Activated naive CD4-positive, alpha-beta T cell treated with anti-CD3 and anti-CD28 coated beads for 36 hours (primary cell): ENCODE data around the gene NKAIN2. TPM values are rescaled to one million over a fixed set of nuclear protein-coding genes. Genes with fewer than 3 reads are reported as not detected.
"Not testable (repeated sequence)": the region's sequence is repeated elsewhere in the genome, so short reads cannot be mapped to it uniquely, and the experiment has no call there.

Experiments used
- CTCF ChIA-PET: fragments of 350-600 bp; sonication (Branson Sonifier 250); formaldehyde crosslinking; loops from one replicate; lab custom pipeline; 2021; ENCODE audit warnings: antibody characterized with exemption; lab: Charles Lee
- DNase-seq: peaks from one replicate; pipeline ENCODE4 v3.0.0-alpha.2; 2020
- H3K27ac Mint-ChIP-seq: one replicate; pipeline ENCODE4 v1.8.0; 2021; ENCODE audit warnings: mild to moderate bottlenecking, mixed read lengths
- H3K27me3 Mint-ChIP-seq: one replicate; pipeline ENCODE4 v1.8.0; 2021; ENCODE audit warnings: low read depth, mixed read lengths
- H3K36me3 Mint-ChIP-seq: one replicate; pipeline ENCODE4 v1.8.0; 2021; ENCODE audit warnings: low read depth, mixed read lengths
- H3K4me1 Mint-ChIP-seq: one replicate; pipeline ENCODE4 v1.8.0; 2021; ENCODE audit warnings: low read depth, mixed read lengths
- H3K4me3 Mint-ChIP-seq: one replicate; pipeline ENCODE4 v1.8.0; 2021; ENCODE audit warnings: mild to moderate bottlenecking, moderate library complexity, mixed read lengths
- H3K9me3 Mint-ChIP-seq: one replicate; pipeline ENCODE4 v1.8.0; 2021; ENCODE audit warnings: mixed read lengths
- intact Hi-C: fragments of 100-400 bp; cut with micrococcal nuclease; formaldehyde crosslinking; loops from one replicate; pipeline ENCODE4 v1.15.1; 2023
- total RNA-seq, 2 experiments: library from RNA; stranded (reverse); gene quantifications; one replicate each; pipeline ENCODE4 v1.2.3, GENCODE V29; 2021

Gene NKAIN2
- total RNA-seq, 2 experiments from 2014 or later: not detected

- CTCF ChIA-PET: no interaction called here
- intact Hi-C loops: no loop called here
- no peaks in the 10 kb centered on the region for H3K4me1 Mint-ChIP-seq
- no peak overlapping the region for H3K27ac Mint-ChIP-seq
- H3K27me3 Mint-ChIP-seq: no peaks in the 10 kb centered on the region
- no peak for DNase-seq
- no peak overlapping the region for H3K4me3 Mint-ChIP-seq
- no peaks in the 10 kb centered on the region for H3K36me3 Mint-ChIP-seq
- peaks cover 2% of the 10 kb centered on the region for H3K9me3 Mint-ChIP-seq
Observed at GRCh38 chr6:124163676-124164075, 360.0 kb downstream of the NKAIN2 start.

GRCh38 chr6:124164343-124164742 lies 360.7 kb downstream of the NKAIN2 start:
- CTCF ChIA-PET: no interaction called here
- H3K4me3 Mint-ChIP-seq: no peak overlapping the region
- DNase-seq: no peak
- no peak overlapping the region for H3K27ac Mint-ChIP-seq
- no peaks in the 10 kb centered on the region for H3K27me3 Mint-ChIP-seq
- H3K9me3 Mint-ChIP-seq: peaks cover 2% of the 10 kb centered on the region
- intact Hi-C loops: no loop called here
- H3K36me3 Mint-ChIP-seq: no peaks in the 10 kb centered on the region
- H3K4me1 Mint-ChIP-seq: no peaks in the 10 kb centered on the region

GRCh38 chr6:124167249-124167648 lies 363.6 kb downstream of the NKAIN2 start:
- H3K36me3 Mint-ChIP-seq, H3K4me3 Mint-ChIP-seq, H3K4me1 Mint-ChIP-seq, H3K27me3 Mint-ChIP-seq, DNase-seq, intact Hi-C loops, H3K27ac Mint-ChIP-seq, H3K9me3 Mint-ChIP-seq, CTCF ChIA-PET: not testable (repeated sequence)

- DNase-seq: no peak
- no peaks in the 10 kb centered on the region for H3K36me3 Mint-ChIP-seq
- CTCF ChIA-PET: no interaction called here
- H3K4me1 Mint-ChIP-seq: no peaks in the 10 kb centered on the region
- no peaks in the 10 kb centered on the region for H3K27me3 Mint-ChIP-seq
- H3K9me3 Mint-ChIP-seq: peaks cover 2% of the 10 kb centered on the region
- intact Hi-C loops: no loop called here
- H3K27ac Mint-ChIP-seq: no peak overlapping the region
- no peak overlapping the region for H3K4me3 Mint-ChIP-seq
Observed at GRCh38 chr6:124190256-124190655, 386.6 kb downstream of the NKAIN2 start.

GRCh38 chr6:124193132-124193531 lies 389.5 kb downstream of the NKAIN2 start:
- Mint-ChIP-seq H3K4me3 (no peak overlapping the region), H3K36me3 (no peaks in the 10 kb centered on the region), H3K4me1 (no peaks in the 10 kb centered on the region), H3K27ac (no peak overlapping the region), H3K9me3 (peaks cover 2% of the 10 kb centered on the region), H3K27me3 (no peaks in the 10 kb centered on the region)
- DNase-seq: no peak
- intact Hi-C loops: no loop called here
- CTCF ChIA-PET: no interaction called here

- H3K4me3 Mint-ChIP-seq: no peak overlapping the region
- no peak for DNase-seq
- no peaks in the 10 kb centered on the region for H3K27me3 Mint-ChIP-seq
- no peaks in the 10 kb centered on the region for H3K4me1 Mint-ChIP-seq
- CTCF ChIA-PET: no interaction called here
- H3K27ac Mint-ChIP-seq: no peak overlapping the region
- no peaks in the 10 kb centered on the region for H3K9me3 Mint-ChIP-seq
- intact Hi-C loops: no loop called here
- H3K36me3 Mint-ChIP-seq: no peaks in the 10 kb centered on the region
Observed at GRCh38 chr6:124197148-124197547, 393.5 kb downstream of the NKAIN2 start.

- no peaks in the 10 kb centered on the region for H3K36me3 Mint-ChIP-seq
- H3K27me3 Mint-ChIP-seq: no peaks in the 10 kb centered on the region
Observed at GRCh38 chr6:124199286-124199685, 395.6 kb downstream of the NKAIN2 start.

GRCh38 chr6:124200661-124201060 lies 397.0 kb downstream of the NKAIN2 start:
- Mint-ChIP-seq H3K27ac (no peak overlapping the region), H3K36me3 (no peaks in the 10 kb centered on the region), H3K4me1 (no peaks in the 10 kb centered on the region), H3K4me3 (no peak overlapping the region), H3K9me3 (peaks cover 1% of the 10 kb centered on the region), H3K27me3 (no peaks in the 10 kb centered on the region)
- DNase-seq: no peak
- intact Hi-C loops: no loop called here
- CTCF ChIA-PET: no interaction called here

More at GRCh38 chr6:124199286-124199685, 395.6 kb downstream of the NKAIN2 start:
- Mint-ChIP-seq H3K4me3 (no peak overlapping the region), H3K9me3 (peaks cover 1% of the 10 kb centered on the region), H3K4me1 (no peaks in the 10 kb centered on the region), H3K27ac (no peak overlapping the region)
- DNase-seq: no peak
- intact Hi-C loops: no loop called here
- CTCF ChIA-PET: no interaction called here

GRCh38 chr6:124203101-124203811 lies 399.6 kb downstream of the NKAIN2 start:
- no peaks in the 10 kb centered on the region for H3K27me3 Mint-ChIP-seq
- peaks cover 1% of the 10 kb centered on the region for H3K9me3 Mint-ChIP-seq
- H3K4me1 Mint-ChIP-seq: no peaks in the 10 kb centered on the region
- no peak for DNase-seq
- no peaks in the 10 kb centered on the region for H3K36me3 Mint-ChIP-seq
- no peak overlapping the region for H3K4me3 Mint-ChIP-seq
- CTCF ChIA-PET: no interaction called here
- no peak overlapping the region for H3K27ac Mint-ChIP-seq
- intact Hi-C loops: no loop called here

GRCh38 chr6:124203812-124204167 lies 400.1 kb downstream of the NKAIN2 start:
- no peak overlapping the region for H3K4me3 Mint-ChIP-seq
- CTCF ChIA-PET: no interaction called here
- no peaks in the 10 kb centered on the region for H3K36me3 Mint-ChIP-seq
- DNase-seq: no peak
- no peaks in the 10 kb centered on the region for H3K27me3 Mint-ChIP-seq
- intact Hi-C loops: no loop called here
- H3K9me3 Mint-ChIP-seq: peaks cover 1% of the 10 kb centered on the region
- no peak overlapping the region for H3K27ac Mint-ChIP-seq
- no peaks in the 10 kb centered on the region for H3K4me1 Mint-ChIP-seq

- no peak overlapping the region for H3K4me3 Mint-ChIP-seq
- CTCF ChIA-PET: no interaction called here
- no peak for DNase-seq
- peaks cover 6% of the 10 kb centered on the region for H3K9me3 Mint-ChIP-seq
- H3K36me3 Mint-ChIP-seq: no peaks in the 10 kb centered on the region
- H3K27me3 Mint-ChIP-seq: no peaks in the 10 kb centered on the region
- intact Hi-C loops: no loop called here
- no peaks in the 10 kb centered on the region for H3K4me1 Mint-ChIP-seq
- H3K27ac Mint-ChIP-seq: no peak overlapping the region
Observed at GRCh38 chr6:124205921-124206320, 402.3 kb downstream of the NKAIN2 start.

GRCh38 chr6:124223611-124224345 lies 420.1 kb downstream of the NKAIN2 start:
- CTCF ChIA-PET: no interaction called here
- H3K27me3 Mint-ChIP-seq: no peaks in the 10 kb centered on the region

GRCh38 chr6:124226396-124226795 lies 422.7 kb downstream of the NKAIN2 start:
- no peaks in the 10 kb centered on the region for H3K36me3 Mint-ChIP-seq
- no peak for DNase-seq
- peaks cover 13% of the 10 kb centered on the region for H3K9me3 Mint-ChIP-seq
- H3K4me3 Mint-ChIP-seq: no peak overlapping the region
- H3K27ac Mint-ChIP-seq: no peak overlapping the region
- CTCF ChIA-PET: no interaction called here
- H3K27me3 Mint-ChIP-seq: no peaks in the 10 kb centered on the region
- intact Hi-C loops: no loop called here
- H3K4me1 Mint-ChIP-seq: no peaks in the 10 kb centered on the region

More at GRCh38 chr6:124223611-124224345, 420.1 kb downstream of the NKAIN2 start:
- Mint-ChIP-seq H3K9me3 (peaks cover 7% of the 10 kb centered on the region), H3K4me1 (no peaks in the 10 kb centered on the region), H3K36me3 (no peaks in the 10 kb centered on the region), H3K4me3 (no peak overlapping the region), H3K27ac (no peak overlapping the region)
- intact Hi-C loops: no loop called here
- DNase-seq: no peak
